Ishikawa (cell line): ENCODE measurements around the gene MS4A14.

Experiments
- CEBPB ChIP-seq: IDR thresholded peaks from 2 replicates; pipeline ENCODE4 v1.6.1; 2012
- EP300 ChIP-seq: IDR thresholded peaks from 2 replicates; pipeline ENCODE4 v1.6.1; 2012; ENCODE audit warnings: borderline replicate concordance
- FOXM1 ChIP-seq: IDR thresholded peaks from 2 replicates; pipeline ENCODE4 v1.6.1; 2012; ENCODE audit warnings: low read depth, borderline replicate concordance
- TAF1 ChIP-seq: IDR thresholded peaks from 2 replicates; pipeline ENCODE4 v1.6.1; 2012; ENCODE audit warnings: low read depth, mild to moderate bottlenecking
- YY1 ChIP-seq: IDR thresholded peaks from 2 replicates; pipeline ENCODE4 v1.6.1; 2012; ENCODE audit warnings: low read depth
- TF ChIP-seq, protein P1 (sequence below): IDR thresholded peaks from 2 replicates; pipeline ENCODE4 v1.6.1; 2012; ENCODE audit warnings: low read depth, mild to moderate bottlenecking
- TF ChIP-seq, protein P2 (sequence below): IDR thresholded peaks from 2 replicates; pipeline ENCODE4 v1.6.1; 2012

DNA sequence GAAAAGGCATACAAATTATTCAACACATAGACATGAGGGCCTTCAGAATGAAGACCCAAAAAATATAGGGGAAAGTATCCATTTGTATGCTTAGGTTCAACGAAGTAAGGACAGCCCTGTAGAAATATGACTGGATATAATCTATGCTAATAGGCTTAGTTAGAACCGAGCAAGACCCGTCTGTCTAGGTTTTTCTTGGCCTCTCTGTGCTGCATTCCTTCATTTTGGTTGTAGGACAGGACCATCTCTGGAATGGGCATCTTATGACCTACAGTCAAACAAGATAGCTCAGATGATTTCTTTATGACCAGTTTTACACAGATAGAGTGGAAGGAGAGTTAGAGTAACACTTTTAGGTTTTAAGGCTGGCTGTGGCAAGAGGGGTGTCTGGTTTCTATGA, 23.5 kb upstream of the MS4A14 start:
- TF ChIP-seq, protein P1, sequence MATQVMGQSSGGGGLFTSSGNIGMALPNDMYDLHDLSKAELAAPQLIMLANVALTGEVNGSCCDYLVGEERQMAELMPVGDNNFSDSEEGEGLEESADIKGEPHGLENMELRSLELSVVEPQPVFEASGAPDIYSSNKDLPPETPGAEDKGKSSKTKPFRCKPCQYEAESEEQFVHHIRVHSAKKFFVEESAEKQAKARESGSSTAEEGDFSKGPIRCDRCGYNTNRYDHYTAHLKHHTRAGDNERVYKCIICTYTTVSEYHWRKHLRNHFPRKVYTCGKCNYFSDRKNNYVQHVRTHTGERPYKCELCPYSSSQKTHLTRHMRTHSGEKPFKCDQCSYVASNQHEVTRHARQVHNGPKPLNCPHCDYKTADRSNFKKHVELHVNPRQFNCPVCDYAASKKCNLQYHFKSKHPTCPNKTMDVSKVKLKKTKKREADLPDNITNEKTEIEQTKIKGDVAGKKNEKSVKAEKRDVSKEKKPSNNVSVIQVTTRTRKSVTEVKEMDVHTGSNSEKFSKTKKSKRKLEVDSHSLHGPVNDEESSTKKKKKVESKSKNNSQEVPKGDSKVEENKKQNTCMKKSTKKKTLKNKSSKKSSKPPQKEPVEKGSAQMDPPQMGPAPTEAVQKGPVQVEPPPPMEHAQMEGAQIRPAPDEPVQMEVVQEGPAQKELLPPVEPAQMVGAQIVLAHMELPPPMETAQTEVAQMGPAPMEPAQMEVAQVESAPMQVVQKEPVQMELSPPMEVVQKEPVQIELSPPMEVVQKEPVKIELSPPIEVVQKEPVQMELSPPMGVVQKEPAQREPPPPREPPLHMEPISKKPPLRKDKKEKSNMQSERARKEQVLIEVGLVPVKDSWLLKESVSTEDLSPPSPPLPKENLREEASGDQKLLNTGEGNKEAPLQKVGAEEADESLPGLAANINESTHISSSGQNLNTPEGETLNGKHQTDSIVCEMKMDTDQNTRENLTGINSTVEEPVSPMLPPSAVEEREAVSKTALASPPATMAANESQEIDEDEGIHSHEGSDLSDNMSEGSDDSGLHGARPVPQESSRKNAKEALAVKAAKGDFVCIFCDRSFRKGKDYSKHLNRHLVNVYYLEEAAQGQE: no peak
- no peak for TF ChIP-seq CEBPB
- TF ChIP-seq TAF1: no peak
- TF ChIP-seq FOXM1: no peak
- no peak for TF ChIP-seq YY1
- TF ChIP-seq EP300: no peak
- TF ChIP-seq, protein P2, sequence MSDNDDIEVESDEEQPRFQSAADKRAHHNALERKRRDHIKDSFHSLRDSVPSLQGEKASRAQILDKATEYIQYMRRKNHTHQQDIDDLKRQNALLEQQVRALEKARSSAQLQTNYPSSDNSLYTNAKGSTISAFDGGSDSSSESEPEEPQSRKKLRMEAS: no peak
